Measurements from ENCODE around the gene SFMBT1.

The SFMBT1 gene

GRCh38 chr3:52880047-52880446 lies 165.8 kb downstream of the SFMBT1 start:
- TF ChIP-seq CTCF (IDR thresholded peaks at IDR 0.05; ENCODE audit: low read length) (no peak), EZH2 (IDR thresholded peaks at IDR 0.05; ENCODE audit: borderline replicate concordance, low read length) (no peak)
- H3K79me2 ChIP-seq (ENCODE audit: insufficient read depth, low read length): no peaks in the 10 kb centered on the region
- no peaks in the 10 kb centered on the region for H3F3A ChIP-seq (ENCODE audit: insufficient read depth, low read length)
- H4K20me1 ChIP-seq (ENCODE audit: insufficient read depth, low read length): no peaks in the 10 kb centered on the region
- H2AFZ ChIP-seq (ENCODE audit: low read length): no peak overlapping the region
- peaks cover 12% of the 10 kb centered on the region for H3K36me3 ChIP-seq (ENCODE audit: insufficient read depth, low read length)
- H3K27me3 ChIP-seq (ENCODE audit: insufficient read depth, low read length): no peaks in the 10 kb centered on the region
- H3K9ac ChIP-seq (ENCODE audit: low read length): no peak overlapping the region
- no peak overlapping the region for H3K4me2 ChIP-seq (ENCODE audit: low read length)
- no peaks in the 10 kb centered on the region for H3K9me3 ChIP-seq (ENCODE audit: low read length)
- H3K4me1 ChIP-seq (ENCODE audit: insufficient read depth, low read length, severe bottlenecking): peaks cover 8% of the 10 kb centered on the region
- no peak overlapping the region for H3K4me3 ChIP-seq (ENCODE audit: low read depth, low read length, poor library complexity, severe bottlenecking)
- H3K9me2 ChIP-seq (ENCODE audit: low read depth, low read length): no peaks in the 10 kb centered on the region
- no peak overlapping the region for H3K27ac ChIP-seq (ENCODE audit: low read depth, low read length, poor library complexity, severe bottlenecking)

DNA sequence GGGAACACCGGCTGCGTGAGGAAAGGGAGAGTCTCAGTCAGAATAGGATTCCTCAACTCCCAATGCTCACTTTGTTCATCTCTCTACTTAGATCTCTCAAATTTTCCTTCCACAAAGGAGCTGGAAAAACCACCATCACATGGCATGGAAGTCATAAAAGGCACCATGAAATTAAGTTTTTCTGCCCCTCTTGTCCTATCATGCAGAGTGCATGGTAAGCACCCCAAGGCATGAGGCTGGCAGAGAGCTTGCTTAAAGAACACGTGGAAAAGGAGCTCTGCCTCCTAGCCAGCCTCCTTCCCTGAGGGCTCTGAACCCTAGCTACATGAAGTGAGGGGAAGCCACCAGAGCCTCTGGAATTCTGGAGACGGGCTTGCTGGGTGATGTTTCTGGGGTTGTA lies 166.3 kb downstream of the SFMBT1 start:
- no peak overlapping the region for H3K4me3 ChIP-seq (ENCODE audit: low read depth, low read length, poor library complexity, severe bottlenecking)
- no peak for TF ChIP-seq CTCF (IDR thresholded peaks at IDR 0.05; ENCODE audit: low read length)
- TF ChIP-seq EZH2 (IDR thresholded peaks at IDR 0.05; ENCODE audit: borderline replicate concordance, low read length): no peak
- no peak overlapping the region for H3K4me2 ChIP-seq (ENCODE audit: low read length)
- no peaks in the 10 kb centered on the region for H3F3A ChIP-seq (ENCODE audit: insufficient read depth, low read length)
- H3K9me2 ChIP-seq (ENCODE audit: low read depth, low read length): no peaks in the 10 kb centered on the region
- no peaks in the 10 kb centered on the region for H3K79me2 ChIP-seq (ENCODE audit: insufficient read depth, low read length)
- H3K36me3 ChIP-seq (ENCODE audit: insufficient read depth, low read length): peaks cover 7% of the 10 kb centered on the region
- no peaks in the 10 kb centered on the region for H3K27me3 ChIP-seq (ENCODE audit: insufficient read depth, low read length)
- no peak overlapping the region for H3K9ac ChIP-seq (ENCODE audit: low read length)
- H3K27ac ChIP-seq (ENCODE audit: low read depth, low read length, poor library complexity, severe bottlenecking): no peak overlapping the region
- no peak overlapping the region for H2AFZ ChIP-seq (ENCODE audit: low read length)
- H3K4me1 ChIP-seq (ENCODE audit: insufficient read depth, low read length, severe bottlenecking): peaks cover 13% of the 10 kb centered on the region
- H3K9me3 ChIP-seq (ENCODE audit: low read length): no peaks in the 10 kb centered on the region
- H4K20me1 ChIP-seq (ENCODE audit: insufficient read depth, low read length): no peaks in the 10 kb centered on the region

- TF ChIP-seq CTCF (IDR thresholded peaks at IDR 0.05; ENCODE audit: low read length) (no peak), EZH2 (IDR thresholded peaks at IDR 0.05; ENCODE audit: borderline replicate concordance, low read length) (no peak)
- Histone ChIP-seq H3K9me3 (ENCODE audit: low read length) (no peaks in the 10 kb centered on the region), H3K27ac (ENCODE audit: low read depth, low read length, poor library complexity, severe bottlenecking) (no peak overlapping the region), H3K9me2 (ENCODE audit: low read depth, low read length) (no peaks in the 10 kb centered on the region), H3K4me3 (ENCODE audit: low read depth, low read length, poor library complexity, severe bottlenecking) (no peak overlapping the region), H3K27me3 (ENCODE audit: insufficient read depth, low read length) (no peaks in the 10 kb centered on the region), H3K9ac (ENCODE audit: low read length) (no peak overlapping the region), H2AFZ (ENCODE audit: low read length) (no peak overlapping the region), H3K4me1 (ENCODE audit: insufficient read depth, low read length, severe bottlenecking) (peaks cover 17% of the 10 kb centered on the region), H3F3A (ENCODE audit: insufficient read depth, low read length) (no peaks in the 10 kb centered on the region), H3K36me3 (ENCODE audit: insufficient read depth, low read length) (peaks cover 5% of the 10 kb centered on the region), H4K20me1 (ENCODE audit: insufficient read depth, low read length) (no peaks in the 10 kb centered on the region), H3K79me2 (ENCODE audit: insufficient read depth, low read length) (no peaks in the 10 kb centered on the region), H3K4me2 (ENCODE audit: low read length) (no peak overlapping the region)
Measured at GRCh38 chr3:52879090-52879489, 166.8 kb downstream of the SFMBT1 start.
